Cardiac fibroblast (primary cell): ENCODE data around the gene CYP11A1.
A peak's percentile ranks its signal among the peaks of the same experiment; 100 is the strongest.

ENCODE experiments used
- DNase-seq, 2 donors: peaks; one replicate each; pipeline versions ENCODE4 v3.0.0 to v3.0.0-alpha.2; 2010; ENCODE audit warnings: low read depth in 2 of 2
- H3K4me3 ChIP-seq, 2 donors: replicated peaks in 1 of 2; 1 replicate in 1 of 2; 2 replicates in 1 of 2; pipeline ENCODE4 v1.5.1; 2011; ENCODE audit warnings: low read depth in 2 of 2, low read length in 2 of 2, mild to moderate bottlenecking in 2 of 2, moderate library complexity in 1 of 2
- TF ChIP-seq, protein P1 (sequence below): IDR thresholded peaks from one replicate; pipeline ENCODE4 v1.5.1; 2011; ENCODE audit warnings: low read depth, mild to moderate bottlenecking, low read length, inconsistent platforms

The CYP11A1 gene

GRCh38 chr15:74343797-74344127 lies 23.7 kb downstream of the CYP11A1 start:
- TF ChIP-seq, protein P1, sequence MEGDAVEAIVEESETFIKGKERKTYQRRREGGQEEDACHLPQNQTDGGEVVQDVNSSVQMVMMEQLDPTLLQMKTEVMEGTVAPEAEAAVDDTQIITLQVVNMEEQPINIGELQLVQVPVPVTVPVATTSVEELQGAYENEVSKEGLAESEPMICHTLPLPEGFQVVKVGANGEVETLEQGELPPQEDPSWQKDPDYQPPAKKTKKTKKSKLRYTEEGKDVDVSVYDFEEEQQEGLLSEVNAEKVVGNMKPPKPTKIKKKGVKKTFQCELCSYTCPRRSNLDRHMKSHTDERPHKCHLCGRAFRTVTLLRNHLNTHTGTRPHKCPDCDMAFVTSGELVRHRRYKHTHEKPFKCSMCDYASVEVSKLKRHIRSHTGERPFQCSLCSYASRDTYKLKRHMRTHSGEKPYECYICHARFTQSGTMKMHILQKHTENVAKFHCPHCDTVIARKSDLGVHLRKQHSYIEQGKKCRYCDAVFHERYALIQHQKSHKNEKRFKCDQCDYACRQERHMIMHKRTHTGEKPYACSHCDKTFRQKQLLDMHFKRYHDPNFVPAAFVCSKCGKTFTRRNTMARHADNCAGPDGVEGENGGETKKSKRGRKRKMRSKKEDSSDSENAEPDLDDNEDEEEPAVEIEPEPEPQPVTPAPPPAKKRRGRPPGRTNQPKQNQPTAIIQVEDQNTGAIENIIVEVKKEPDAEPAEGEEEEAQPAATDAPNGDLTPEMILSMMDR = no peak
- no peak overlapping the region for H3K4me3 ChIP-seq
- no peak for DNase-seq

- DNase-seq = no peak
- TF ChIP-seq, protein P1 = no peak
- no peak overlapping the region for H3K4me3 ChIP-seq
Observed at GRCh38 chr15:74343127-74343796, 24.2 kb downstream of the CYP11A1 start.

DNA sequence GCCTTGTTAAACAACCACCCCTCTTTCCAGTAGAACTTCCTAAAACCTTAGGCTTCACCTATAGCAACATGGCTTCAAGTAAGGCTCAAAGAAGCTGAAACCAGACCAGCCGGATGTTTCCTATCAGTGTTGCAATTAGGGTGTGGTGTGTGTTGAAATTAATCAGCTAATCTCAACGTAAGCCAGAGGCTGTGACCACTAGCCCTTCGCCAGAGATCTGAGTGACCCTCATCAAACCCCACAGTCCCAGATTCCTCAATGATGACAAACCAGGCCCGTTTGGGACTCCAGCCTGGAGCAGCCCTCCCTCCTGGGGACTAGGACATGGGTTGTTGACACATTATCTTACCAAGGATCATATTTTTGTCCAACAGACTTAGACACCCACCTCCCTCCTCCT lies 27.3 kb downstream of the CYP11A1 start:
- TF ChIP-seq, protein P1 = no peak
- peak; percentile 28 to 34 for DNase-seq
- H3K4me3 ChIP-seq = no peak overlapping the region

DNA sequence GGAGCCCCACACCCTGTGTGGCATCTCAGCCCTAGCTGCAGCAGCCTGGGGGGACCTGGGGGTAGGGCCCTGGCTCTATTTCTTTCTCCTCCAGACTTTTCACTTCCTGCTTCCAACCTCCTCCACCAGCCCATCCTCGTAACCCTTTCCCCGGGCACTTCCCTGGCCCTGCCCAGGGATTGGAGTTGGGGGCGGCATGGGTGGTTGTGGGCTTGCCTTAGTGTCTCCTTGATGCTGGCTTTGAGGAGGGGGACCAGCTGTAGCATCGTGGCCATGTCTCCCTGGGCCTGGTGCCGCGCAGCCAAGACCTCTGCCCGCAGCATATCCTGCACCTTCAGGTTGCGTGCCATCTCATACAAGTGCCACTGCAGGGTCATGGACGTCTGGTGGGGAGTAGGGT lies 28.1 kb downstream of the CYP11A1 start:
- TF ChIP-seq, protein P1 = no peak
- no peak overlapping the region for H3K4me3 ChIP-seq
- DNase-seq = no peak

DNA sequence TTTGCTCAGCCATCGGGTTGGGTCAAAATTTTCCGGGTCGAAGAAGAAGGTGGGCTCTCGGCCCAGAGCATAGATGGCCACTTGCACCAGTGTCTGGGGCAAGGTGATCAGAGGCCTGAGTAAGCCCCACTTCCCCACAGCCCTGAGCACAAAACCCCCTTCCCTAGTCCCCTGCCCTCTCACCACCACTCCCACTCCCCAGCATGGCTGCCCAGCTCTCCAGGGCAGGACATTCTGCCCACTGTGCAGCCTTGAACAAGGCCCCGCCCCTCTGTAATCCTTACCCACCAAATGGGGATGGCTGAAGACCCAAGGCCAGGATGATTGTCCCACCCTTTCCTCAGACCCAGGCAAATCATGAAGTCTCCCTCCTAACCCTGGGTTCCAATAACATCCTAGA lies 28.8 kb downstream of the CYP11A1 start:
- TF ChIP-seq, protein P1 = no peak
- no peak for DNase-seq

GRCh38 chr15:74337607-74338211 lies 29.7 kb downstream of the CYP11A1 start:
- no peak overlapping the region for H3K4me3 ChIP-seq
- DNase-seq = no peak
- TF ChIP-seq, protein P1 = no peak

More for the DNA sequence above, 28.8 kb downstream of the CYP11A1 start:
- H3K4me3 ChIP-seq = no peak overlapping the region

DNA sequence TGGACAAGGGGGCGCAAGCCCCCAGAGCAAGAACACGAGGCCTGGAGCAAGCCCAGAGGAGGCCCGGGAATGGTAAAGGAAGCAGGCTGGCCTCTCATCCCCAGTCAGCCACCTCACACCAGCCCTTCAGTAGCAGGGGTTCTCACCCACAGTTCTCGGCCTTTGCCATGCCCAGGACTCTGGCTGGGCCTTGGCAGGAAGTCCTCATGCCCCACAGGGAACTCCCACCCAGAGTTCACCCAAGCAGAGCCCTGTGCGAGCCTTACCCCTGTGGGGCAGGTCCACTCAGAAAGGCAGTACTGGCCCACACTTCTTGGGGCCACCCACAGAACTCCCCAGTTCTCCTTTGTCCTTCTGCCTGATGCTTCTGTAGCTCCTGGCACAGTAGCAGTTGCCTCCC lies 30.3 kb downstream of the CYP11A1 start:
- TF ChIP-seq, protein P1 = no peak
- no peak overlapping the region for H3K4me3 ChIP-seq
- DNase-seq = no peak
